HCT116 (cell line): ENCODE results near the gene CHCHD5. TPM values are rescaled to one million over a fixed set of nuclear protein-coding genes. Genes with fewer than 3 reads are reported as not detected.

Experiments
- ATAC-seq: fragments of 200-7000 bp; cut with Tn5 transposase; 2 replicates; pipeline ENCODE4 v1.9.1; 2020; ENCODE audit warnings: mild to moderate bottlenecking, moderate library complexity
- BruUV-seq: library from RNA; stranded (reverse); fragments of 400-500 nt; replicated peaks from 2 replicates; lab custom pipeline; 2021; lab: Mats Ljungman, UMichigan
- CTCF ChIA-PET: fragments of 300-600 bp; sonication (Branson Sonifier 250); formaldehyde crosslinking; loops from one replicate; lab custom pipeline; 2021; ENCODE audit warnings: antibody characterized with exemption; lab: Charles Lee
- POLR2A ChIA-PET: fragments of 300-600, 350-600 bp; sonication (Branson Sonifier 250); formaldehyde crosslinking; loops from one replicate; lab custom pipeline; 2021; ENCODE audit warnings: antibody characterized with exemption; lab: Charles Lee
- RAD21 ChIA-PET, 2 experiments: fragments of 300-600 bp; sonication (Branson Sonifier 250); formaldehyde crosslinking; loops; one replicate each; lab custom pipeline; 2023; ENCODE audit warnings: low total read pairs in 2 of 2; ENCODE audit not compliant: uncharacterized antibody in 2 of 2, unreplicated experiment in 2 of 2, low non-redundant PET in 1 of 2; lab: Charles Lee
- DNase-seq: peaks from one replicate; pipeline ENCODE4 v3.0.0-alpha.2; 2010; ENCODE audit warnings: low read depth, low spot score
- H2AFZ ChIP-seq: fragments of 200-600 bp; shearing (Covaris generic), sonication (generic); 2 replicates; pipeline ENCODE4 v1.6.1; 2017; ENCODE audit warnings: low read depth, mixed run types, mixed read lengths, antibody characterized with exemption, low read length; ENCODE audit not compliant: poor library complexity, severe bottlenecking
- H3K27ac ChIP-seq: 2 replicates; pipeline ENCODE4 v1.5.1; 2012; ENCODE audit warnings: low read depth, low read length
- H3K27me3 ChIP-seq: fragments of 200-600 bp; sonication (generic); 2 replicates; pipeline ENCODE4 v1.6.1; 2016; ENCODE audit warnings: mixed run types, low read length, mixed read lengths; ENCODE audit not compliant: insufficient read depth
- H3K36me3 ChIP-seq, 2 experiments: fragments of 200-500 bp in 1 of 2; fragments of 200-600 bp in 1 of 2; sonication (Bioruptor generic) in 1 of 2; sonication (generic) in 1 of 2; 2 replicates each; pipeline versions ENCODE4 v1.5.1 to v1.6.1; 2014 to 2016; ENCODE audit warnings: low read length in 2 of 2, inconsistent platforms in 1 of 2, mixed read lengths in 1 of 2, mixed run types in 1 of 2; ENCODE audit not compliant: insufficient read depth in 2 of 2, control insufficient read depth in 1 of 2
- H3K4me1 ChIP-seq, 2 experiments: fragments of 200-600 bp in 1 of 2; sonication (generic) in 1 of 2; 2 replicates each; pipeline versions ENCODE4 v1.5.1 to v1.6.1; 2012 to 2017; ENCODE audit warnings: low read length in 2 of 2, inconsistent platforms in 1 of 2, mild to moderate bottlenecking in 1 of 2, mixed read lengths in 1 of 2, mixed run types in 1 of 2, moderate library complexity in 1 of 2; ENCODE audit not compliant: insufficient read depth in 2 of 2, control insufficient read depth in 1 of 2
- H3K4me2 ChIP-seq: fragments of 200-600 bp; sonication (generic); 2 replicates; pipeline ENCODE4 v1.6.1; 2017; ENCODE audit warnings: mixed run types, low read length, mixed read lengths
- H3K4me3 ChIP-seq, 2 experiments: fragments of 200-600 bp in 1 of 2; sonication (generic) in 1 of 2; replicated peaks in 1 of 2; 2 replicates each; pipeline ENCODE4 v1.5.1; 2011 to 2016; ENCODE audit warnings: low read length in 2 of 2, control low read depth in 1 of 2, low read depth in 1 of 2, mild to moderate bottlenecking in 1 of 2, mixed read lengths in 1 of 2, mixed run types in 1 of 2
- H3K79me2 ChIP-seq: fragments of 200-600 bp; sonication (generic); 2 replicates; pipeline ENCODE4 v1.6.1; 2017; ENCODE audit warnings: mild to moderate bottlenecking, mixed run types, low read length, moderate library complexity, mixed read lengths; ENCODE audit not compliant: insufficient read depth
- H3K9ac ChIP-seq: fragments of 200-600 bp; sonication (generic); 2 replicates; pipeline ENCODE4 v1.6.1; 2016; ENCODE audit warnings: low read length, mixed read lengths
- H3K9me2 ChIP-seq: fragments of 200-600 bp; sonication (generic), shearing (Covaris generic); 2 replicates; pipeline ENCODE4 v1.6.1; 2017; ENCODE audit warnings: mixed run types, mild to moderate bottlenecking, moderate library complexity; ENCODE audit not compliant: insufficient read depth
- H3K9me3 ChIP-seq, 2 experiments: fragments of 200-500 bp in 1 of 2; fragments of 200-600 bp in 1 of 2; sonication (Bioruptor generic) in 1 of 2; sonication (generic) in 1 of 2; 2 replicates each; pipeline ENCODE4 v1.6.1; 2014 to 2017; ENCODE audit warnings: low read length in 2 of 2, mixed read lengths in 2 of 2, inconsistent platforms in 1 of 2, low read depth in 1 of 2, mild to moderate bottlenecking in 1 of 2, mixed run types in 1 of 2, moderate library complexity in 1 of 2; ENCODE audit not compliant: control insufficient read depth in 1 of 2, insufficient read depth in 1 of 2
- H4K20me1 ChIP-seq: fragments of 200-600 bp; sonication (generic), shearing (Covaris generic); 2 replicates; pipeline ENCODE4 v1.6.1; 2017; ENCODE audit warnings: mixed run types, mild to moderate bottlenecking, moderate library complexity; ENCODE audit not compliant: insufficient read depth
- ATF3 ChIP-seq: IDR thresholded peaks from 2 replicates; pipeline ENCODE4 v1.6.1; 2012
- CBX3 ChIP-seq: IDR thresholded peaks from 2 replicates; pipeline ENCODE4 v1.6.1; 2012; ENCODE audit warnings: low read depth
- CTCF ChIP-seq, 3 experiments: fragments of 200-600 bp in 1 of 3; sonication (generic) in 1 of 3; IDR thresholded peaks in 2 of 3; conservative IDR thresholded peaks in 1 of 3; 2 replicates each; pipeline ENCODE4 v1.5.1; 2012 to 2017; ENCODE audit warnings: low read depth in 2 of 3, low read length in 2 of 3, antibody characterized with exemption in 1 of 3, borderline replicate concordance in 1 of 3, control low read depth in 1 of 3, mild to moderate bottlenecking in 1 of 3, mixed read lengths in 1 of 3, mixed run types in 1 of 3, moderate library complexity in 1 of 3; ENCODE audit not compliant: insufficient read depth in 1 of 3
- EGR1 ChIP-seq: IDR thresholded peaks from 2 replicates; pipeline ENCODE4 v1.6.1; 2012; ENCODE audit warnings: low read depth
- FOSL1 ChIP-seq: IDR thresholded peaks from 2 replicates; pipeline ENCODE4 v1.6.1; 2012; ENCODE audit warnings: low read depth
- JUND ChIP-seq: IDR thresholded peaks from 2 replicates; pipeline ENCODE4 v1.6.1; 2012
- MAX ChIP-seq: IDR thresholded peaks from 2 replicates; pipeline ENCODE4 v1.6.1; 2012
- POLR2AphosphoS5 ChIP-seq: IDR thresholded peaks from 2 replicates; pipeline ENCODE4 v1.6.1; 2011; ENCODE audit warnings: mild to moderate bottlenecking, low read depth, low read length, moderate library complexity
- RAD21 ChIP-seq: IDR thresholded peaks from 2 replicates; pipeline ENCODE4 v1.6.1; 2012; ENCODE audit warnings: low read depth, mild to moderate bottlenecking
- REST ChIP-seq: IDR thresholded peaks from 2 replicates; pipeline ENCODE4 v1.6.1; 2012; ENCODE audit warnings: low read depth
- SIN3A ChIP-seq: IDR thresholded peaks from 2 replicates; pipeline ENCODE4 v1.6.1; 2012; ENCODE audit warnings: low read depth
- SP1 ChIP-seq: IDR thresholded peaks from 2 replicates; pipeline ENCODE4 v1.6.1; 2012; ENCODE audit warnings: low read depth
- TCF7L2 ChIP-seq: IDR thresholded peaks from 2 replicates; pipeline ENCODE4 v1.7.0; 2011; ENCODE audit warnings: borderline replicate concordance, inconsistent platforms; ENCODE audit not compliant: insufficient read depth, insufficient read length; ENCODE audit errors: extremely low read depth
- YY1 ChIP-seq: IDR thresholded peaks from 2 replicates; pipeline ENCODE4 v1.6.1; 2011; ENCODE audit warnings: low read length, low read depth, moderate library complexity, mild to moderate bottlenecking; ENCODE audit not compliant: insufficient replicate concordance; ENCODE audit errors: extremely low read depth
- ZBTB33 ChIP-seq: IDR thresholded peaks from 2 replicates; pipeline ENCODE4 v1.6.1; 2011; ENCODE audit warnings: mild to moderate bottlenecking, low read length, moderate library complexity; ENCODE audit not compliant: insufficient replicate concordance; ENCODE audit errors: extremely low read depth
- ZNF274 ChIP-seq: fragments of 200-500 bp; sonication (Bioruptor generic); IDR thresholded peaks from 2 replicates; pipeline ENCODE4 v1.6.1; 2014; ENCODE audit warnings: mild to moderate bottlenecking, low read depth, low read length, inconsistent platforms
- intact Hi-C: fragments of 100-400 bp; cut with micrococcal nuclease; formaldehyde crosslinking; loops from 2 replicates; pipeline ENCODE4 v1.10.0; 2022
- total RNA-seq: library from RNA; stranded (reverse); gene quantifications from one replicate; pipeline ENCODE4 v1.2.1, GENCODE V29; 2021; ENCODE audit not compliant: unreplicated experiment

The CHCHD5 gene
- total RNA-seq, 1 experiment from 2014 or later = 49.8 TPM

- Histone ChIP-seq H3K4me2 (no peak overlapping the region), H3K9me2 (no peaks in the 10 kb centered on the region), H3K79me2 (no peaks in the 10 kb centered on the region), H3K4me3 (no peak overlapping the region), H3K9me3 (no peaks in the 10 kb centered on the region), H4K20me1 (no peaks in the 10 kb centered on the region), H3K36me3 (no peaks in the 10 kb centered on the region), H2AFZ (no peak overlapping the region), H3K27ac (no peak overlapping the region), H3K9ac (no peak overlapping the region), H3K27me3 (no peaks in the 10 kb centered on the region), H3K4me1 (no peaks in the 10 kb centered on the region)
- ATAC-seq (no peak), DNase-seq (no peak)
- intact Hi-C loops = no loop called here
- POLR2A ChIA-PET = interaction anchor here (0.6 kb wide), 1 partner anchor 498 kb away, joined by 3 read pairs; no protein-coding TSS in a partner anchor
- no TSS peak for BruUV-seq
- CTCF ChIA-PET = no interaction called here
- RAD21 ChIA-PET = no interaction called here
- TF ChIP-seq EGR1 = no peak
- TF ChIP-seq FOSL1 = no peak
- TF ChIP-seq ZBTB33 = no peak
- no peak for TF ChIP-seq REST
- no peak for TF ChIP-seq JUND
- TF ChIP-seq POLR2AphosphoS5 = no peak
- no peak for TF ChIP-seq TCF7L2
- TF ChIP-seq ATF3 = no peak
- TF ChIP-seq SIN3A = no peak
- no peak for TF ChIP-seq YY1
- TF ChIP-seq CBX3 = no peak
- no peak for TF ChIP-seq ZNF274
- TF ChIP-seq MAX = no peak
- no peak for TF ChIP-seq RAD21
- TF ChIP-seq SP1 = no peak
- no peak for TF ChIP-seq CTCF (IDR thresholded peaks at IDR 0.05 in 2 of 3, conservative IDR thresholded peaks at IDR 0.05 in 1 of 3; ENCODE audit: borderline replicate concordance in 1 of 3, insufficient read depth in 1 of 3, low read depth in 2 of 3, low read length in 2 of 3)
Observed at GRCh38 chr2:112615051-112615450, 30.6 kb downstream of the CHCHD5 start.
